ENCODE data around the gene ECHDC3. TPM values are rescaled to one million over a fixed set of nuclear protein-coding genes. Genes with fewer than 3 reads are reported as not detected.

The ECHDC3 gene
- total and polyA plus RNA-seq, 2 of the 4 experiments (the other 2 are of a cell fraction), result 4.3 to 5.0 TPM

- Histone ChIP-seq H3K23ac (ENCODE audit: low read depth, low read length) (no peak overlapping the region), H3K36me3 (ENCODE audit: control insufficient read depth, insufficient read depth, low read length) (no peaks in the 10 kb centered on the region), H3K9ac (ENCODE audit: low read depth, low read length) (no peak overlapping the region), H2AFZ (replicated peaks; ENCODE audit: low read length, poor library complexity) (no peak overlapping the region), H2BK20ac (ENCODE audit: low read depth, low read length) (no peak overlapping the region), H4K5ac (ENCODE audit: low read depth, low read length) (no peak overlapping the region), H2BK15ac (ENCODE audit: low read depth, low read length) (no peak overlapping the region), H2BK120ac (ENCODE audit: low read depth, low read length) (no peak overlapping the region), H4K20me1 (ENCODE audit: insufficient read depth, low read length) (no peaks in the 10 kb centered on the region), H3K18ac (ENCODE audit: low read depth, low read length) (no peak overlapping the region), H3K9me3 (ENCODE audit: control insufficient read depth, insufficient read depth, low read length) (0 out of 2 replicates have a peak, but pooled peaks cover 2% of the 10 kb centered on the region), H2BK5ac (ENCODE audit: low read depth, low read length, poor library complexity, severe bottlenecking) (no peak overlapping the region), H3K4ac (ENCODE audit: low read depth, low read length) (no peak overlapping the region), H3K79me1 (ENCODE audit: low read depth in 1 of 2, low read length in 2 of 2) (0 out of 4 replicates have a peak, but pooled peaks cover 0 to 4% of the 10 kb centered on the region in 2 experiments), H2AK5ac (ENCODE audit: low read depth, low read length) (no peak overlapping the region), H3K4me2 (ENCODE audit: low read depth, low read length) (no peak overlapping the region), H3K56ac (ENCODE audit: extremely low read depth, insufficient read depth, low read length) (no peak overlapping the region), H3K4me1 (ENCODE audit: control insufficient read depth, insufficient read depth, low read length) (no peaks in the 10 kb centered on the region), H2AK9ac (replicated peaks; ENCODE audit: low read depth, low read length, poor library complexity) (peak overlapping the region; percentile 37), H4K91ac (ENCODE audit: insufficient read depth, low read depth, low read length) (no peak overlapping the region), H3K27me3 (ENCODE audit: control insufficient read depth, insufficient read depth, low read length) (peaks cover 1% of the 10 kb centered on the region; the same call in 1 of the 2 replicates), H3K4me3 (ENCODE audit: insufficient read depth, low read depth, low read length) (no peak overlapping the region), H4K8ac (ENCODE audit: low read depth in 2 of 2, low read length in 2 of 2) (no peak overlapping the region), H3K9me1 (ENCODE audit: insufficient read depth, low read length) (no peaks in the 10 kb centered on the region), H3K27ac (ENCODE audit: insufficient read depth, low read length) (no peak overlapping the region), H3K14ac (replicated peaks; ENCODE audit: low read depth, low read length) (no peak overlapping the region)
- POLR2A ChIA-PET (ENCODE audit: unreplicated experiment), result no interaction called here
- dilution Hi-C loops (cut with HindIII; ENCODE audit: low sequenced_read_pairs, unreplicated experiment) (no loop called here), in situ Hi-C loops (cut with MboI; ENCODE audit: low sequenced_read_pairs) (no loop called here), intact Hi-C loops (cut with micrococcal nuclease) (no loop called here)
- 93% methylated on average over 3 of the region's 11 CpGs; no CpG with 5 or more reads in 1 of the 2 experiments for WGBS, 2 experiments (ENCODE audit: extremely low coverage in 2 of 2, insufficient read length in 1 of 2)
- TF ChIP-seq NFE2L2 (IDR thresholded peaks at IDR 0.05; ENCODE audit: low read depth, low read length), result no peak
- no peak for TF ChIP-seq CHD1 (IDR thresholded peaks at IDR 0.05; ENCODE audit: low read depth, low read length)
- no peak for TF ChIP-seq POLR2A (IDR thresholded peaks at IDR 0.05; ENCODE audit: low read depth, low read length)
- no peak for TF ChIP-seq CEBPB (IDR thresholded peaks at IDR 0.05; ENCODE audit: low read depth, low read length)
- TF ChIP-seq BHLHE40 (IDR thresholded peaks at IDR 0.05; ENCODE audit: low read depth, low read length), result no peak
- CTCF ChIA-PET, result interaction anchor here (1.2 kb wide), 1 partner anchor 17 kb away, joined by 5 read pairs; no protein-coding TSS in a partner anchor
- BruUV-seq (replicated peaks), result no TSS peak
- DNase-seq (no peak), ATAC-seq (ENCODE audit: low read depth) (no peak)
Measured at GRCh38 chr10:11740907-11741306, 1.3 kb upstream of the ECHDC3 start.

Data from IMR-90 (cell line).